Epithelial cell of esophagus (primary cell): ENCODE results near the gene ZNRF3.

Experiments
- DNase-seq: peaks from one replicate; pipeline ENCODE4 v3.0.0; 2010; ENCODE audit warnings: low read depth
- H3K4me3 ChIP-seq: 2 replicates; pipeline ENCODE4 v1.5.1; 2011; ENCODE audit warnings: mild to moderate bottlenecking, low read length, control low read depth
- CTCF ChIP-seq: IDR thresholded peaks from 2 replicates; pipeline ENCODE4 v1.5.1; 2011; ENCODE audit warnings: low read depth, mild to moderate bottlenecking, low read length, control low read depth, inconsistent platforms; ENCODE audit not compliant: insufficient read depth; ENCODE audit errors: missing control alignments

Gene ZNRF3

DNA sequence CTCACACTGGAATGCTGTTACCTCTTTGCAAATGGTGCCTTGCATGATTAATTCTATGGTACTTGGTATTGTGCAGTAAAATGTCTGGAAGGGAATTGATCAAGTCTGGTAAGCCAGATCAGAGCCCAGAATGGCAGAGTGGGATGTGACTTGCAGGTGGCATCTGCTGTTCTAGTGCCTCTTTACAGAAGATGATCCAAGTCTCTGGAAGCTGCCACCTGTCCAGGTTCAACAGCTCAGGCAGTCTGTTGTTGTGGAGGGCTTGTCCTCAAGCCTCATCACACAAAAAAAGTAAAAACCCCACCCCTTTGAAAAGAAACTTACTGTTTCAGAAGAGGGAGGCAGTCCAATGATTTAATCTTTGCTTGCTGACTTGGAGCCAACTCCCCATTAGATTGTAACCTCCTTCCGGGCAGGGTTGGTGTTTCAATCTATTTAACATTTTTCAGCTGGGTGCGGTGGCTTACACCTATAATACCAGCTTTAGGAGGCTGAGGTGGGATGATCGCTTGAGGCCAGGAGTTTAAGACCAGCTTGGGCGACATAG, 17.1 kb downstream of the ZNRF3 start:
- no peak overlapping the region for H3K4me3 ChIP-seq
- no peak for TF ChIP-seq CTCF
- DNase-seq = no peak

- no peak for TF ChIP-seq CTCF
- DNase-seq = no peak
- no peak overlapping the region for H3K4me3 ChIP-seq
Measured at GRCh38 chr22:28902490-28902889, 19.1 kb downstream of the ZNRF3 start.

GRCh38 chr22:28903080-28903479, 19.7 kb downstream of the ZNRF3 start:
- TF ChIP-seq CTCF = no peak
- no peak for DNase-seq
- H3K4me3 ChIP-seq = no peak overlapping the region

- DNase-seq = no peak
- H3K4me3 ChIP-seq = no peak overlapping the region
- no peak for TF ChIP-seq CTCF
Measured at GRCh38 chr22:28903729-28904128, 20.4 kb downstream of the ZNRF3 start.

DNA sequence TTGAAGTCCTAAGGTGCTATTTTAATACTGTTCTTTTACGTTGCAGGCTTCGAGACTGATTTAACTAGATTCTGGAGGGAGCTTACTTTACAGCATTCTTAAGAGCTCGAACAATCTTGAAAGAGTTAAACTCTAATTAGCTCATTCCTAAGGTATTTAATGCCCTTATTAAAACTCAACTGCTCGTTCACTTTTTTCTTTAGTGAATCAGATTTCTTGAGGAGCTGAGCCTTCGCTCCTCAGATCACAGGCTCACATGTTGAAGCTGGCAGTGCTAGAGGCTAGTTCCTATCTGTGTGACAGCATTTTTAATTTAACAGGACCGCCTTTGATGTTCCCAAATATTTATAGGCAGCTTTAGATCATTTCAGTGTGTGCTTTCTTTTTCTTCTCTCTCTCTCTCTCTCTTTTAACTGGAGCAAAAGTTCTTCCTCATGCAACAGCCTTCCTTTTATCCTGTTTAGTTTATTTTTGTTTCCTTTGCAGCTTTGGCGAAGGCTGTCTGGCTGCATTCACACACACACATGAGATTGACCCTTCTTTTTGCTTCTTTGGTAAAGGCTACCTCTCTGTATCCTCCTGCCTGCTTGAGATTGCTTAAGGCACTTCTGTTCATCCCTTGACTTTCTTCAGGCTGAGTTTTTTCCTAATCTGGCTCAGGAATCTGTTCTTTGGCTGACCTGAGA, 21.0 kb downstream of the ZNRF3 start:
- TF ChIP-seq CTCF = no peak
- peak; percentile 51 for DNase-seq
- H3K4me3 ChIP-seq = no peak overlapping the region

DNA sequence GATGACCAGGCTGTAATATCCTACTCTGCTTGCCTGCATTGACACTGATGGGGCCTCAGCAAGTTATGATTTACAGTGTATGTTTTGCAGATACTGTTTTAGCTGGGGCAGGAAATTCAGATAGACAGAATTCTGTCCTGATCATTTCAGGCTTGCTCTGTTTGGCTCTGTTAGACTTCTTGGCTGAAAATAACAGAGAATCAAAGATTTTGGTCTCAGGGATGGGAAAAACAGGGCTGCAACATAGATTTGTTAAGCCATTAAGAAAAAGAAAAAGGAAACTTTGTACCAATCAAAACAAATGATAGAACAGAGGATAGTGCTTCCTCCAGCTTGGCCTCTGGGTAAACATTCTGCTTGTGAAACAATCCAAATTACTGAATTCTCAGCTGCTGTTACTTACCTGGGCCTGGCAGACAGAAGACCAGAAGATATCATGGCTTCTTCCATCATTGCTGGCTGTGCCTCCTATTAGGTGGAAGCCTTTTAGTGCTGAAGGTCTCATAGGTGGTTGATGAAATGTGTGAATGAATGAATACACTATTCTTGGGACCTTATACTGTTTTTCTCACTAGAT, 22.0 kb downstream of the ZNRF3 start:
- no peak overlapping the region for H3K4me3 ChIP-seq
- no peak for DNase-seq
- no peak for TF ChIP-seq CTCF
